RPMI7951 (cell line): ENCODE measurements around the gene METRNL. TPM values are rescaled to one million over a fixed set of nuclear protein-coding genes. Genes with fewer than 3 reads are reported as not detected.
"Not testable (repeated sequence)": the region's sequence is repeated elsewhere in the genome, so short reads cannot be mapped to it uniquely, and the experiment has no call there.

Experiments
- DNase-seq: peaks from one replicate; pipeline ENCODE4 v3.0.0-alpha.2; 2012; ENCODE audit warnings: low read depth
- total RNA-seq: library from RNA; depleted of rRNA; stranded (reverse); fragments of >200 nt; shearing (Covaris generic); gene quantifications from 2 replicates; pipeline ENCODE4 v1.2.3, GENCODE V29; 2014; rRNA removed

Gene METRNL
- total RNA-seq, 1 experiment from 2014 or later = 31.4 TPM

GRCh38 chr17:83138820-83139219, 59.4 kb downstream of the METRNL start:
- DNase-seq = no peak

- not testable (repeated sequence) for DNase-seq
Observed at GRCh38 chr17:83139541-83140248, 60.3 kb downstream of the METRNL start.

GRCh38 chr17:83140249-83140566, 60.8 kb downstream of the METRNL start:
- DNase-seq = not testable (repeated sequence)

- no peak for DNase-seq
Observed at GRCh38 chr17:83142619-83143018, 63.2 kb downstream of the METRNL start.

- no peak for DNase-seq
Observed at GRCh38 chr17:83143817-83144231, 64.4 kb downstream of the METRNL start.

Other genes starting within 250 kb of the METRNL start
- gene ZNF750, start 239.6 kb upstream of the METRNL start, total RNA-seq = not detected in 2 replicates